Stimulated activated CD8-positive, alpha-beta memory T cell treated with anti-CD3 and anti-CD28 coated beads, Interleukin-15, amount 100 ng/mL, for 1 hour (primary cell): ENCODE data around the gene MCM6.

Experiments used
- DNase-seq: peaks from one replicate; pipeline ENCODE4 v3.0.0-alpha.2; 2020; ENCODE audit warnings: low read depth

MCM6 gene

GRCh38 chr2:135863233-135863632, 13.0 kb downstream of the MCM6 start:
- DNase-seq, result no peak

- no peak for DNase-seq
Measured at GRCh38 chr2:135862718-135863117, 13.5 kb downstream of the MCM6 start.

DNA sequence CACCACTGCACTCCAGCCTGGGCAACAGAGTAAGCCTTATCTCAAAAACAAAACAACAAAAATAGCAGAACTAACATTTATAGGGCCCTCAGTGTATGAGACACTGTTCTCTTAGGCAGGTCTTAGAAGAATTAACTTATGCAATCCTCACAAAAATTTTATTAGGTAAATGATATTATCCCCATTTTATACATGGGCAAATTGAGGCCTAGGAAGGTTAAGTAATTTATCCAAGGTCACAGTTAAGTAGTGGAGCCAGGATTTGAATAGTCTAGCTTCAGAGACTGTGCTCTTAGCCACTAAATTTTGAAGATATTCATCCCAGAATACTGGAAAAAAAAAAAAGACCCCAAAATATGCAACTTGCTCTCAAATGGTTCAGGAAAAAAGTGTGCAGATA, 22.8 kb downstream of the MCM6 start:
- no peak for DNase-seq

GRCh38 chr2:135851858-135852257, 24.4 kb downstream of the MCM6 start:
- DNase-seq, result no peak

DNA sequence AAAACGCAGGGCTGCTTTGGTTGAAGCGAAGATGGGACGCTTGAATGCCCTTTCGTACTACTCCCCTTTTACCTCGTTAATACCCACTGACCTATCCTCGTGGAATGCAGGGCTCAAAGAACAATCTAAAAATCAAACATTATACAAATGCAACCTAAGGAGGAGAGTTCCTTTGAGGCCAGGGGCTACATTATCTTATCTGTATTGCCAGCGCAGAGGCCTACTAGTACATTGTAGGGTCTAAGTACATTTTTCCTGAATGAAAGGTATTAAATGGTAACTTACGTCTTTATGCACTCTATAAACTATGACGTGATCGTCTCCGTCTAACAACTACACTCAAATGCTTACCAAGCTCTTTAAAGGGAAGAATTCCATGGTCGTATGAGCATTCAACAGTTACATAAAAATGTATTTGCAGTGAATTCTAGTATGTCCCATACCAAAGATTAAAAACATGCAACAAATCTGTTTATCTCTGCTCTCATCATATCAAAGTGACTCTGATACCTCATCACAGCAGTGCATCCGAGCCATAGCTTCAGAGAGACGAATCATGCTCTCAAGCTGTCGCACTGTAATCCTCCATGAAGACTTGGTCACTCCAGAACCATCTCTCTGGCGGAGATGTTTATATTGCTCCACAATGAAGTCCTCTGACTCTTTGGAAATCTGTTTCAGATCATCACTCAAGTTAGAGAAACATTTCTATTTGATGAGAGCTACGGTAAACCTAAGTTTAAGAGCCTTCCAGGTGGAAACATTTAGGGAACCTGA, 25.2 kb downstream of the MCM6 start:
- no peak for DNase-seq

GRCh38 chr2:135849087-135849486, 27.2 kb downstream of the MCM6 start:
- no peak for DNase-seq

- no peak for DNase-seq
Measured at GRCh38 chr2:135845997-135846396, 30.2 kb downstream of the MCM6 start.

GRCh38 chr2:135845257-135845656, 31.0 kb downstream of the MCM6 start:
- no peak for DNase-seq

DNA sequence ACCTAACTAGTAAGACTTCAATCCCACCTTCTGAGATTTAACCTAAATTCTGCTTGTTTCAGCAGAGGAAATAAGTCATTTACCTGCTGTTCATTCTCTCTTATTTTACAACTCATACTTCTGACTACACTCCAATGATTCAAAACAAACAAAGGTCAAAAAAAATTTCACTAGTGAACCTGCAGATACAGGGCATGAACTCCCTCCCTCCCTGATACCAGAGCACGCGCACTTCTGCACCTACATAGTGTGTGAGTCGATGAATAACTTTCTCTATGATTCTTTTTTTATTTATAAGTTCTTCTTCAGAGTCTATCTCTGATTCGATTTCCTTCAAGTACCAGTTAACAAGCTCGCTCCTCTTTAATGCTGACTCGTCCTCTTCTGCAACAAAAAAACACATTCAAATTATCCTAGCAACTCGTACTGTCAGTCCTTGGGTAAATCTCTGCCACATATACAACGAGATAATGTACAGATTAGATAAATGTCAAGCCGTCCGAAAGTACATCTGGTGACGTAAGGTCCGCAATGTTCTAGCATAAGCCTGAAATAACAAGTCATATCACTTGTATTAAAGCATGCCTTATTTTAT, 31.8 kb downstream of the MCM6 start:
- DNase-seq, result no peak

- no peak for DNase-seq
Measured at GRCh38 chr2:135843671-135844070, 32.6 kb downstream of the MCM6 start.

- DNase-seq, result no peak
Measured at GRCh38 chr2:135840601-135841000, 35.6 kb downstream of the MCM6 start.

DNA sequence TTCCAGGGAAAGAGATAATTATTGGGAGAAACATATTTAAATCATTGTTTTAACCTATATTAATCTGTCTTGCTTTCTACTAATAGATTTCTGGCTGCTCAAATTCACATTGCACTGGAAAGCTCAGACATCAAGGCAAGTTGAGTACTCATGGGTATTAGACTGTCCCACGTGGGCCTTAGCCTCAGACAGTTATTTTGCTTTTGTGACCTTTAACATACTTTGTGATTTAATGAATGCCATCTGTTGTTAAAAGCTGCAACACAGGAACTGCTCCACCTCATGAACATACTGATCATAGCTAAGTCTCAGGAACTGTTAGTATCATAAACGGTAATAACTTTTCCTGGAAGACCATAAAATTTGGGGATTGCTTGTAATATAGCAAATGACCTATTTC, 36.5 kb downstream of the MCM6 start:
- DNase-seq, result no peak

DNA sequence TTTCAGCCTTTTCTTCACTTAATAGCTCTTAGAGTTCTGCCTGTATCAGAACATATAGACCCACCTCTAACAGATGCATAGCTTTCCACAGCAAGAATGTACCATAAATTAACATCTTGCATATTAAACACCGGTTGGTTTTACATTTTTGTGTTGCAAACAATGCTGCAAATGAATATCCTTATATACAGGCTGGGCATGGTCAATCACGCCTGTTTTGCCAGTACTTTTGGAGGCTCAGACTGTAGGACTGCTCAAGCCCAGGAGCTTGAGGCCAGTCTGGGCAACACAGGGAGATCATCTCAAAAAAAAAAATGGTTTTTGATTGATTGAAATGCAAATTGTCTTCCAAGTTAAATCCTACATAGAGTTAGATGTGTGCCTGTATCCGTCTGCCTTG, 37.7 kb downstream of the MCM6 start:
- DNase-seq, result no peak

DNA sequence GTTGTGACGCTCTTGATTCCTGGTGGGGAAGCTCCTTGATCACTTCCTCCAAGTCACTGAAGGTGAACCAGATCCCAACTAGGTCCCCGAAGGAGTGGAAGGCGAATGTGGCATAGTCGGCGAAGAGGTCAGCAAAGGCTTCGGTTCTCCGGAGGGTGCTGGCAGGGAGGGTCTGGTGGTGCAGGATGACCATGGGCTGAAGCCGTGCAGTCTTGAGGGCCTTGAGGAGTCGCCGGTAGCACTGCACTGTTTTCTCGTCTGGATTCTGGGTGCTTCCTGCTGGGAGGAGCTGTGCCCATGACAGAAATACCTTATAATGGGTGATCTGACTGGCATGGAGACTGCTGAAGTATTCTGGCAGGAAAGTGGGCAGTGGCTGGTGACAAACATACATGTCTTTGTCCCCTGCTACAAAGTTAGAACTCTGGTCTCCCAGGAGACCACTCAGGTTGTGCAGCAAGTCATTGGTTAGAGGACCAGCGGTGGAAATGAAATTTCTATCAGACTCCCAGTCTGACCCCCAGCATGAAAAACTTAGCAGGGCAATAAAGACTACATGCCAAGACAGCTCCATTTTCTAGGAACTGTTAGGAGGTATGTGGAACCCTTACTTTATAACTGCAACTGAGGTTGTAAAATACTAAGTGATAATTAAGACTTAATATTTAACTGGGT, 39.5 kb downstream of the MCM6 start, which contains the start of gene LCT:
Gene LCT (minus strand): TSS at position 589 of the 675 bp plus-strand sequence. CDS start 15 bp downstream, at position 574.
- no peak for DNase-seq

DNA sequence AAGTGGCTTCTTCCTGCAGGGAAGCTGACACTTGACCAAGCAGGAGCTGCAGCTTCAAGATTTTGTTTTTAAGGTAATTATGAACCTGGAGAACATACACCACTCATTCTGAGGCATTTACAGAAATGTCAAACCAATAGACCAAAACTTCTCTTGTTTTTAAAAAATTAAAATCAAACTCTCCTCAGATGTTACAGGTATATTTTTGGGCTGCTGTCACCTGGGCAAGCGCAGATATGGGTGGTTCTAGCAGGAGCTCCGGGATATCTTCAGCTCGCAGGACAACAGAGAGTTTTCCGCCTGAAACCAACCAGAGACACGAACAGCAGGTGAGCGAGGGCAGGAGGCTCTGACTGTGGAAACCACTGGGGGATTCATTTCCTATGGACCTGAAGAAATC, 43.4 kb downstream of the MCM6 start:
- DNase-seq, result no peak

DNA sequence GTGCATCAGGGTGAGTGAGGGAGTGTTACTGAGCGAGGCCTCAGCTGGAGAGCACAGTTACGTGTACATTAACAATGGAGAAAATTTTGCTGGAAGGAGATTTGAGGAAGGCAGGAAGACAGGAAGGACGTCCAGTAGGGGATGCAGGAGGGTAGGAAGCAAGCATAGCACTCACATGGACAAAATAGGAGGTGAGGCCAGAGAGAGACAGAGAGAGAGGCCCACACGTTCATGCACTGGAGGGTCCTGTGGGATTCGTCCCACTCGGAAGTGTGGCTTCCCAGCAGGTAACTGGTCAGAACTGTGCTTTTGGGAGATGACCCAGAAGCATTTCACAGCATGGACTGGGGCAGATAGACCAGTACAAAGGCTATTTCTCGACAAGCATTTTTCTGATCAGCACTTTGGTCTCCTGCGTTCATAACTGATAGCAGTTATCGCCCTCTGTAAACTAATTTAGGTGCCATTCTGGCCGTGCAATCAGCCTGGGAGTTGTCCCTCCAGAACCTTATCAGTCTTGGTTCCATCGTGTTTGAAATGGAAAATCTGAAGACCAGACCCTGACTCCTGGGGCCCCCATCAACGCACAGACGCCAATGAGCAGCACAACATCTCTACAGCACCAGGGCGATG, 44.9 kb downstream of the MCM6 start:
- DNase-seq, result no peak

GRCh38 chr2:135829378-135830135, 46.7 kb downstream of the MCM6 start:
- DNase-seq, result no peak

- DNase-seq, result no peak
Measured at GRCh38 chr2:135826544-135826943, 49.7 kb downstream of the MCM6 start.

GRCh38 chr2:135825550-135826176, 50.6 kb downstream of the MCM6 start:
- no peak for DNase-seq

DNA sequence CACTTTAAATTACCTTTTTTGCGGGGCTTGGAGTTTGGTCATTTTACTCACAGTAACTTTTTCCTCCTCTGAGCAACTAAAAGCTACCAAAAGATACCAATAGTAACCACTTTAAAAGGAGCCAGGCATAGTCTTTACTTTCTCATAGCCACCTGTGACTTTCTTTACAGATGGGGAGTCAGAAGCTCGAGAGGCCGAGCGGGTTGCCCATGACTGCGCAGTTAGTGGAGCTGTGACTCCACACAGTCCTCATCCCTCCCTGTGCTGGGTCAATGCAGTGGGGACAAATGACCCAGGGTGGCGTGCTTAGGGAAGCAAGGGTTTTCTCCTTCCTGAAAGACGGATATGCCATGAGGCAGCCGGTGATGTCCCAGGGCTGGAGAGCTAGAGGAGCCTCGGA, 51.1 kb downstream of the MCM6 start:
- DNase-seq, result no peak

GRCh38 chr2:135822855-135823254, 53.4 kb downstream of the MCM6 start:
- DNase-seq, result no peak

- no peak for DNase-seq
Measured at GRCh38 chr2:135821190-135821589, 55.1 kb downstream of the MCM6 start.
